Measurements from ENCODE around the gene TRIP12. TPM values are rescaled to one million over a fixed set of nuclear protein-coding genes. Genes with fewer than 3 reads are reported as not detected.

Gene TRIP12
- total RNA-seq, 1 experiment from 2014 or later, result 166 TPM

DNA sequence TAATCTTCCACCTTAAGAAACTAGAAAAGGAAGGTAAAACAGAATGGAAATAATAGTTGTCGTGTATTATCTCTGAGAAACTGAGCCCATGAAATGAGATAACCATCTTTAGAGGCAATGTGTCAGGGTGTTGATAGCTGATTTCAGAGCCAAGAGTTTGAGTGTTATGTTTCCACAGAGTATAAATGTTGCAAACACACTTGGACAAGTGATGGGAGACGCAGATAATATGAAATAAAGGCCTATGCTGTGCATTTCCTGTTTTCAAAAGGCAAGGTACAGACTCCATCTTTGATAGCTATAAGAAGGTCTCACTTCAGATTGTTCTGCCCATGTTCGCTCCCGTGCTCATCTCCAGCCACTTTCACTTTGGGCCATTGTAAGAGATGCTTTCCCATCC, 181.5 kb downstream of the TRIP12 start:
- Histone ChIP-seq H3K56ac (ENCODE audit: insufficient read length, low read depth, low read length) (no peak overlapping the region), H3K27me3 (ENCODE audit: insufficient read depth, low read length) (no peaks in the 10 kb centered on the region), H3K23me2 (ENCODE audit: insufficient read length, low read depth, low read length, poor library complexity, severe bottlenecking) (no peaks in the 10 kb centered on the region), H3K27ac (ENCODE audit: insufficient read length, low read depth, low read length) (no peak overlapping the region), H4K8ac (replicated peaks; ENCODE audit: insufficient read length, low read depth, low read length) (no peak overlapping the region), H3K4me1 (ENCODE audit: insufficient read depth, low read length) (peaks cover under 1% of the 10 kb centered on the region; the same call in 1 of the 2 replicates), H2BK5ac (ENCODE audit: insufficient read length, low read length) (no peak overlapping the region), H2BK12ac (ENCODE audit: insufficient read length, low read depth, low read length) (no peak overlapping the region), H3K79me1 (ENCODE audit: insufficient read depth, low read depth, low read length, poor library complexity, severe bottlenecking) (no peaks in the 10 kb centered on the region), H2BK15ac (ENCODE audit: low read depth, low read length) (no peak overlapping the region), H3K79me2 (ENCODE audit: insufficient read depth, low read length) (no peaks in the 10 kb centered on the region; the same call in 1 of the 2 replicates), H3K4ac (ENCODE audit: low read depth, low read length) (no peak overlapping the region), H3K9me3 (ENCODE audit: control insufficient read depth, low read depth, low read length) (no peaks in the 10 kb centered on the region), H2AFZ (ENCODE audit: low read length) (no peak overlapping the region), H3K18ac (ENCODE audit: insufficient read length, low read depth, low read length) (no peak overlapping the region), H2AK5ac (ENCODE audit: insufficient read length, low read length) (no peak overlapping the region), H3T11ph (ENCODE audit: low read length) (no peak overlapping the region), H4K5ac (ENCODE audit: insufficient read length, low read depth, low read length) (no peak overlapping the region), H2BK20ac (ENCODE audit: low read depth, low read length, poor library complexity, severe bottlenecking) (no peak overlapping the region), H2BK120ac (ENCODE audit: low read depth, low read length, poor library complexity, severe bottlenecking) (no peak overlapping the region), H3K9ac (ENCODE audit: extremely low read depth, insufficient read length, low read length) (no peak overlapping the region), H3K14ac (ENCODE audit: insufficient read depth, low read length) (no peak overlapping the region), H4K20me1 (ENCODE audit: control insufficient read depth, insufficient read depth, insufficient read length) (no peaks in the 10 kb centered on the region), H3K4me2 (ENCODE audit: insufficient read depth, insufficient read length, low read length) (no peak overlapping the region), H4K91ac (ENCODE audit: insufficient read length, low read depth, low read length) (no peak overlapping the region), H3K23ac (ENCODE audit: insufficient read length, low read depth, low read length) (no peak overlapping the region)
- H3K4me1 Mint-ChIP-seq, result no peaks in the 10 kb centered on the region
- no peak overlapping the region for H3K4me3 Mint-ChIP-seq
- DNase-seq, result no peak
- no peak for TF ChIP-seq CTCF (conservative IDR thresholded peaks at IDR 0.05)
- no peak overlapping the region for H3K27ac Mint-ChIP-seq
- H3K36me3 Mint-ChIP-seq (ENCODE audit: insufficient read depth in 1 of 3, low read depth in 3 of 3), result peaks cover 15 to 55% (median 27%) of the 10 kb centered on the region in 3 experiments
- peaks cover 51 to 68% of the 10 kb centered on the region in 2 experiments for H3K9me3 Mint-ChIP-seq
- no peaks in the 10 kb centered on the region; the same call in 1 of the 2 replicates for H3K27me3 Mint-ChIP-seq (ENCODE audit: low read depth)
- WGBS (ENCODE audit: extremely low coverage, insufficient read length, low lambda C conversion rate), result no CpG with 5 or more reads among the region's 4 CpGs

Measured in H9 (cell line).